ENCODE data around the gene B4GALT5.
"Not testable (repeated sequence)": the region's sequence is repeated elsewhere in the genome, so short reads cannot be mapped to it uniquely, and the experiment has no call there.

B4GALT5 gene

DNA sequence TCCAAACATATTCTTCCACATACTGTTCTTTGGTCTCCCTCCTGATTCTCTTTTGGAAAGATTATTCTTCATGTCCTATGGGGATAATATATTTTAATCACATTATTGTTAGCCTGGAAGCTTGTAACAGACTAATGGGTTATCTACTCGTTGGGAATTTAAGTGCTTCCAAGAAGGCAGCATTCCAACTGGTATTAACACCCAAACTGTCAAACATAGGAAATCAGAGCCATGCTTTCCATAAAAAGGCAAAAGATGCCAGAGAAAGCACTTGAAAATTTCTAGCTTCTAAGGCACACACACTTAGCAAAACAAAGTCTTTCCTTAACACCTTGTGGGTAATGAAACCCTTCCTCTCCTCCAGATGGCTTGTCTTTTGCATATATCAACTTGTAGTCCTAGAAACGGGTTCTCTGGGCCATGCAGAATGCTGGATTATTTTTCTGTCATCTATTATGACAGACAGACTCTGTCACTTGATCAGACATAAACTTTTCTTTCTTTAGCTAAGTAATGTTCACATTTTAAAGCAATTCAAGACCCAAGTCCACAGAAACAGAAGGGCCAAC, 41.5 kb downstream of the B4GALT5 start:
- Mint-ChIP-seq H3K9me3 (no peaks in the 10 kb centered on the region), H3K4me1 (peaks cover 62% of the 10 kb centered on the region), H3K4me3 (no peak overlapping the region), H3K27me3 (ENCODE audit: low read depth) (no peaks in the 10 kb centered on the region), H3K27ac (peak overlapping the region; percentile 0 to 82 (median 12)), H3K36me3 (ENCODE audit: low read depth) (no peaks in the 10 kb centered on the region)
- TF ChIP-seq, protein P1, sequence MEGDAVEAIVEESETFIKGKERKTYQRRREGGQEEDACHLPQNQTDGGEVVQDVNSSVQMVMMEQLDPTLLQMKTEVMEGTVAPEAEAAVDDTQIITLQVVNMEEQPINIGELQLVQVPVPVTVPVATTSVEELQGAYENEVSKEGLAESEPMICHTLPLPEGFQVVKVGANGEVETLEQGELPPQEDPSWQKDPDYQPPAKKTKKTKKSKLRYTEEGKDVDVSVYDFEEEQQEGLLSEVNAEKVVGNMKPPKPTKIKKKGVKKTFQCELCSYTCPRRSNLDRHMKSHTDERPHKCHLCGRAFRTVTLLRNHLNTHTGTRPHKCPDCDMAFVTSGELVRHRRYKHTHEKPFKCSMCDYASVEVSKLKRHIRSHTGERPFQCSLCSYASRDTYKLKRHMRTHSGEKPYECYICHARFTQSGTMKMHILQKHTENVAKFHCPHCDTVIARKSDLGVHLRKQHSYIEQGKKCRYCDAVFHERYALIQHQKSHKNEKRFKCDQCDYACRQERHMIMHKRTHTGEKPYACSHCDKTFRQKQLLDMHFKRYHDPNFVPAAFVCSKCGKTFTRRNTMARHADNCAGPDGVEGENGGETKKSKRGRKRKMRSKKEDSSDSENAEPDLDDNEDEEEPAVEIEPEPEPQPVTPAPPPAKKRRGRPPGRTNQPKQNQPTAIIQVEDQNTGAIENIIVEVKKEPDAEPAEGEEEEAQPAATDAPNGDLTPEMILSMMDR (IDR thresholded peaks at IDR 0.05; ENCODE audit: unreplicated experiment in 3 of 3), result no peak

DNA sequence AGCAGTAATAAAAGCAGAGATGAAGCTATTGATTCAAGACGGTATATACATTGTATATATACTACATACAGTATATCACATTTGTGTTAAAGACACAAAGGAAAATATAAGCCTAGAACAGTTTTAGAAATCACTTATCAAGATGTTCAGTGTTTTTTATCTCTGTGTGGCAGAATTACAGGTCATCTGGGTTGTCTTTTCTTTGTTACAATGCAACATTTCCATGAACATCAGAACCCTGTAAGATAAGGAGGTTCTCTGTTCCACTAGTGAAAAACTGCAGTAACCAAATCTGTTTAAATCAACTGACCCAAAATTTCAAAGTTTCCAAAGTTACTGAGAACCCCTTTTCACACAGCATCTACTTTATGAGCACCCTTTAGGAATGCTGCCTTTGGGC, 42.2 kb downstream of the B4GALT5 start:
- Mint-ChIP-seq H3K4me1 (peaks cover 55% of the 10 kb centered on the region), H3K27ac (peak overlapping the region in 1 of 3 experiments; percentile 82), H3K4me3 (no peak overlapping the region), H3K9me3 (no peaks in the 10 kb centered on the region), H3K36me3 (ENCODE audit: low read depth) (no peaks in the 10 kb centered on the region), H3K27me3 (ENCODE audit: low read depth) (no peaks in the 10 kb centered on the region)
- TF ChIP-seq, protein P1 (IDR thresholded peaks at IDR 0.05; ENCODE audit: unreplicated experiment in 3 of 3), result no peak

DNA sequence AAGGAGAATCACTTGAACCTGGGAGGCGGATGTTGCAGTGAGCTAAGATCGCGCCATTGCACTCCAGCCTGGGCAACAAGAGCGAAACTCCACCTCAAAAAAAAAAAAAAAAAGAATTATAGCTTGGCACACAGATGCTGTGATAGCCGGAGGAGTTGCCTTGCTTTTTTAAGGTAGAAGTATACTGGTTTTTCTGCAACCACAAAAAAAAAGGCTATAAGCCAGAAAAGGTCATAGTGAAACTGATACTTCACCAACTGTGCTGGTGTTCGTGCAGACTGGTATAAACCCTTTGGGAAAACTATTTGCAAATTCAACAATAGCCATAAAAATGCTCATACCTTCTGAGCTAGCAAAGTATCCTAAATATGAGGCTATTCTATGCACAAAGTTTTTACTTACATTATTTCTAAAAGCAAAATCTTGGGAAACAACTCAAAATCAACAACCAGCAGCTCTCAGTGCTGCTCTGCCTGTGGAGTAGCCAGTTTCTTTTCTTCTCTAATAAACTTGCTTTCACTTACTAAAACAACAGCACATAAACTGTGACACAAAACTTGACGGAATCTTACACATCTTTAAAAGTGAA, 44.0 kb downstream of the B4GALT5 start:
- no peaks in the 10 kb centered on the region for H3K9me3 Mint-ChIP-seq
- H3K27ac Mint-ChIP-seq, result peak overlapping the region in 1 of 3 experiments; percentile 45
- H3K27me3 Mint-ChIP-seq (ENCODE audit: low read depth), result no peaks in the 10 kb centered on the region
- TF ChIP-seq, protein P1 (IDR thresholded peaks at IDR 0.05; ENCODE audit: unreplicated experiment in 3 of 3), result no peak
- no peak overlapping the region for H3K4me3 Mint-ChIP-seq
- H3K36me3 Mint-ChIP-seq (ENCODE audit: low read depth), result no peaks in the 10 kb centered on the region
- H3K4me1 Mint-ChIP-seq, result peaks cover 44% of the 10 kb centered on the region

DNA sequence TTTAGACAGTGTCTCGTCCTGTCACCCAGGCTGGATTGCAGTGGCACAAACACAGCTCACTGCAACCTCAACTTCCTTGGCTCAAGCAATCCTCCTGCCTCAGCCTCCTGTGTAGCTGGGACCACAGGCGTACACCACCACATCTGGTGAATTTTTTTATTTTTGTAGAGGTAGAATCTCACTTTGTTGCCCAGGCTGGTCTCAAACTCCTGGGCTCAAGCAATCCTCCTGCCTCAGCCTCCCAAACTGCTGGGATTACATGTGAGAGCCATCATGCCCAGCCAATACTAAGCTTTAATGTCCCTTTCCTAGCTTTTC, 44.8 kb downstream of the B4GALT5 start:
- H3K36me3 Mint-ChIP-seq (ENCODE audit: low read depth); H3K27me3 Mint-ChIP-seq (ENCODE audit: low read depth); H3K9me3 Mint-ChIP-seq: not testable (repeated sequence)
- Mint-ChIP-seq H3K4me1 (peaks cover 39% of the 10 kb centered on the region), H3K4me3 (peak overlapping the region in 2 of 3 experiments; percentile 28 to 50), H3K27ac (peak overlapping the region; percentile 36 to 91 (median 88))

DNA sequence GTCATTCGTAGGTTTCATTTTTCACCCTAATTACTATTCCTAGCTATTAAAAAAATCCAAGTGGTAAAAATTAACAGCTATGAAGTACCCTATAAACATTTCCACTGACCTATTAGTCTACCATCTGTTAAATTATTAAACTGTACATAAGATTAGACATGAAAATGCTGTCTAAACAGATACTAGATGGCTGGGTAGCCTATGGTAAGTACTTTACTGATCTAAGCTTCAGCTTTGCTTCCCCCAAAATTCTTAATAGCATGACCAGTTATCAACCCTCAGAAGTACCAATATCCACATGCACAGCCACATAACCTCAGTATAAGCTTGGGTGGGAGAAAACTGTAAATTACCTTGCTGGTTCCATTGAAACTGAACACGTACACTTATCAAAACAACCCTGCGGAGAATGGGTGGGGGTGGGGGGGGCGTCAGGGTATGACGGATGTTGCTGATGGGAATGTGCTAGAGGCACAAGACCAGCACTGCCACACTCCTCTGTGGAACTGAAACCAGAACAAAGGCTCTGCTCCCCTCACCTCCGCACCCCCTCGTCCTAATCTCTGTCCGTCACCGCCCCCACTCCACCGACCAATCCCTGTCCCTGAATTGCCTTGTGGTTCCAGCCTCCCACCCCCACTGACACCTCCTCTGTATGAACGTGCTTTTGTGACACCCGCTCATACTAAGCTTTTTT, 45.3 kb downstream of the B4GALT5 start:
- H3K4me1 Mint-ChIP-seq, result peaks cover 34% of the 10 kb centered on the region
- H3K27ac Mint-ChIP-seq, result peak overlapping the region; percentile 36 to 91 (median 88)
- no peaks in the 10 kb centered on the region for H3K9me3 Mint-ChIP-seq
- no peaks in the 10 kb centered on the region for H3K27me3 Mint-ChIP-seq (ENCODE audit: low read depth)
- no peaks in the 10 kb centered on the region for H3K36me3 Mint-ChIP-seq (ENCODE audit: low read depth)
- TF ChIP-seq, protein P1 (IDR thresholded peaks at IDR 0.05; ENCODE audit: unreplicated experiment in 3 of 3), result no peak
- peak overlapping the region in 2 of 3 experiments; percentile 28 to 50 for H3K4me3 Mint-ChIP-seq

DNA sequence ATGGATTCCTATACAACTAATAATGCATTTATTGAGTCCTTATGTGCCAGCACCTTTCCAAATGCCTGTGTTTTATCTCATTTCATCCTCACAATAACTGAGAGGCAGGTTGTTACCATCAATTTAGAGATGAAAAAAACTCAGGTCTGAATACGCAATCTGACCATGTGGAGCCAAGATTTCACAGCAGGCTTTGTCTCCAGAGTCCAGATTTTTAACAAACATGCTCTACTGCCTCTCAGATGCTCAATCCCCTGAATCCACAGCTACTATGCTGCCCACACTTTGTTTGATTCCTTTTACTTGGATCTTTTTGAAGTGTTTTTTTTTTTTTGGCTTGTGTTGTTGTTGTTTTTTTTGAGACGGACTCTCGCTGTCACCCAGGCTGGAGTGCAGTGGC, 46.8 kb downstream of the B4GALT5 start:
- TF ChIP-seq, protein P1 (IDR thresholded peaks at IDR 0.05; ENCODE audit: unreplicated experiment in 3 of 3), result no peak
- Mint-ChIP-seq H3K4me1 (peaks cover 28% of the 10 kb centered on the region), H3K9me3 (no peaks in the 10 kb centered on the region), H3K36me3 (ENCODE audit: low read depth) (no peaks in the 10 kb centered on the region), H3K4me3 (no peak overlapping the region), H3K27ac (peak overlapping the region in 1 of 3 experiments; percentile 50), H3K27me3 (ENCODE audit: low read depth) (no peaks in the 10 kb centered on the region)

All from nephron (organoid).